ENCODE data around the gene ALOXE3. TPM values are rescaled to one million over a fixed set of nuclear protein-coding genes. Genes with fewer than 3 reads are reported as not detected.

Gene ALOXE3
- total and polyA plus RNA-seq, 2 of the 8 experiments (the other 6 are each of a cell fraction or from before 2014, with no cell fraction given): 0.26 TPM; not detected in 1

DNA sequence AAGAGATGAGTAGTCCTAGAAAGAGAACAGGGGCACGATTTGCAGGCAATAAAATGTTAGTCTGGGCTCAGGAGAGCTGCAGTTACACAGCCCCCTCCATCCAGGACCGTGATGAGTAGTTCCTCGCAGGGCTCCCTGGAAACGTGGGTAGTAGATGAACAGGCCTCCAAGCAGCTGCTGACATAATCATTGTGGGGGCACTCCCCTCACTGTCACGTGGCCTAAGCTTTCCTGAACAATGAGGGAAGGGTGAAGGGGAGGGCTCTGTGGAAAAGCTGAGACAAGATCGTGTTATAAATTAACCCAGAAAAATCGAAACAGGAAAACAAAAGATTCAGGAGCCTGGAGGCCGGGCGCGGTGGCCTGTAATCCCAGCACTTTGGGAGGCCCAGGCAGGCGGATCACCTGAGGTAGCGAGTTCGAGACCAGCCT is 35.2 kb upstream of the ALOXE3 start:
- Histone ChIP-seq H3K4me3 (ENCODE audit: extremely low read depth in 1 of 4, insufficient read depth in 2 of 4, low read depth in 3 of 4, low read length in 4 of 4) (peak overlapping the region in 1 of 4 experiments; percentile 76; a peak in 1 of 8 replicates), H3K9me3 (ENCODE audit: insufficient read depth in 2 of 2, low read depth in 1 of 2, low read length in 1 of 2) (no peaks in the 10 kb centered on the region), H2BK15ac (ENCODE audit: low read length) (no peak overlapping the region), H3K27me3 (replicated peaks in 1 of 4; ENCODE audit: control insufficient read depth in 3 of 4, extremely low read depth in 1 of 4, insufficient read depth in 3 of 4, low read length in 3 of 4) (no peaks in the 10 kb centered on the region), H4K8ac (ENCODE audit: extremely low read depth, insufficient read depth, low read length) (no peak overlapping the region), H4K91ac (replicated peaks; ENCODE audit: insufficient read length, low read length) (no peak overlapping the region), H3K27ac (ENCODE audit: low read depth, low read length) (peak overlapping the region; percentile 84; the same call in 1 of the 2 replicates), H4K5ac (ENCODE audit: insufficient read length, low read depth, low read length) (no peak overlapping the region), H3K4ac (replicated peaks; ENCODE audit: insufficient read length, low read depth, low read length) (no peak overlapping the region), H2AFZ (ENCODE audit: low read length) (no peak overlapping the region), H3K23me2 (ENCODE audit: low read depth, low read length) (peaks cover 21% of the 10 kb centered on the region), H4K20me1 (replicated peaks in 1 of 2; ENCODE audit: control insufficient read depth in 1 of 2, insufficient read depth in 2 of 2, low read length in 2 of 2) (peaks cover 0 to 16% of the 10 kb centered on the region in 2 experiments), H3K4me2 (ENCODE audit: insufficient read depth in 1 of 2, low read depth in 2 of 2, low read length in 2 of 2) (peak overlapping the region in 1 of 2 experiments; percentile 100; a peak in 1 of 4 replicates), H3K23ac (ENCODE audit: insufficient read length) (no peak overlapping the region), H3K56ac (replicated peaks; ENCODE audit: insufficient read length, low read depth, low read length) (no peak overlapping the region), H2BK120ac (replicated peaks; ENCODE audit: low read depth, low read length) (no peak overlapping the region), H3K14ac (ENCODE audit: insufficient read length) (no peak overlapping the region), H2BK20ac (ENCODE audit: low read length) (0 out of 2 replicates have a peak overlapping the region, but pooled peaks have one; percentile 3), H3K79me1 (ENCODE audit: low read depth, low read length) (peaks cover 7% of the 10 kb centered on the region; the same call in 1 of the 2 replicates), H2BK5ac (ENCODE audit: low read depth, low read length) (peak overlapping the region; percentile 19), H2BK12ac (ENCODE audit: low read depth, low read length) (peak overlapping the region; percentile 63; the same call in 1 of the 2 replicates), H3K79me2 (ENCODE audit: control insufficient read depth in 1 of 2, insufficient read depth in 2 of 2, low read length in 2 of 2) (peaks cover 0 to 5% of the 10 kb centered on the region in 2 experiments; a peak in 1 of 4 replicates), H3K9ac (replicated peaks in 1 of 4; ENCODE audit: extremely low read depth in 1 of 4, low read depth in 3 of 4, low read length in 3 of 4) (no peak overlapping the region; a peak in 1 of 7 replicates), H3K18ac (ENCODE audit: extremely low read depth, low read length) (no peak overlapping the region; the same call in 1 of the 2 replicates), H2AK5ac (ENCODE audit: low read depth, low read length) (peak overlapping the region; percentile 93; the same call in 1 of the 2 replicates), H3K36me3 (ENCODE audit: control insufficient read depth in 2 of 4, insufficient read depth in 4 of 4, low read length in 3 of 4) (peaks cover 5 to 10% (median 9%) of the 10 kb centered on the region in 4 experiments; a peak in 6 of 8 replicates), H3K4me1 (replicated peaks in 1 of 4; ENCODE audit: control insufficient read depth in 3 of 4, insufficient read depth in 4 of 4, low read length in 3 of 4) (peaks cover 12 to 33% (median 19%) of the 10 kb centered on the region in 4 experiments)
- POLR2A ChIA-PET (ENCODE audit: partially characterized antibody): interaction anchor here (1.1 to 15.7 kb wide), 8 partner anchors 10 to 65 kb away, joined by 3 to 289 read pairs (median 14); partner anchors contain the start of genes ALOXE3, AURKB, HES7 and TMEM107
- 75% methylated on average over 13 of the region's 13 CpGs; no CpG with 5 or more reads in 1 of the 2 experiments for WGBS, 2 experiments (ENCODE audit: extremely low coverage in 1 of 2, insufficient coverage in 1 of 2, insufficient read length in 1 of 2, insufficient replicate concordance in 2 of 2, low coverage in 1 of 2, low lambda C conversion rate in 2 of 2, missing lambda C conversion rate in 1 of 2)
- TF ChIP-seq TBP (IDR thresholded peaks at IDR 0.05; ENCODE audit: low read depth, low read length) (no peak), RXRA (IDR thresholded peaks at IDR 0.05; ENCODE audit: insufficient read depth, low read depth, low read length) (no peak), POU5F1 (IDR thresholded peaks at IDR 0.05; ENCODE audit: low read depth, low read length) (no peak), CBX8 (IDR thresholded peaks at IDR 0.05; ENCODE audit: borderline replicate concordance, low read depth, low read length) (no peak)
- DNase-seq (ENCODE audit: low read depth in 1 of 2, low spot score in 2 of 2) (no peak), FAIRE-seq (no peak)
- CTCF ChIA-PET (ENCODE audit: partially characterized antibody): interaction anchor here (0.6 to 10.3 kb wide), 4 partner anchors 10 to 294 kb away, joined by 3 to 133 read pairs (median 4); partner anchors contain the start of gene ALOXE3

Measured in H1 (cell line).